Stimulated activated CD4-positive, alpha-beta T cell treated with anti-CD3 and anti-CD28 coated beads, Interleukin-4, amount 100 ng/mL, for 48 hours (primary cell): ENCODE results near the gene OSTM1.
"Not testable (repeated sequence)": the region's sequence is repeated elsewhere in the genome, so short reads cannot be mapped to it uniquely, and the experiment has no call there.

Experiments
- DNase-seq, 2 donors: peaks; one replicate each; pipeline ENCODE4 v3.0.0-alpha.2; 2020; ENCODE audit warnings: low read depth in 2 of 2

Gene OSTM1

GRCh38 chr6:108020472-108021116 is 53.9 kb downstream of the OSTM1 start:
- DNase-seq = no peak

DNA sequence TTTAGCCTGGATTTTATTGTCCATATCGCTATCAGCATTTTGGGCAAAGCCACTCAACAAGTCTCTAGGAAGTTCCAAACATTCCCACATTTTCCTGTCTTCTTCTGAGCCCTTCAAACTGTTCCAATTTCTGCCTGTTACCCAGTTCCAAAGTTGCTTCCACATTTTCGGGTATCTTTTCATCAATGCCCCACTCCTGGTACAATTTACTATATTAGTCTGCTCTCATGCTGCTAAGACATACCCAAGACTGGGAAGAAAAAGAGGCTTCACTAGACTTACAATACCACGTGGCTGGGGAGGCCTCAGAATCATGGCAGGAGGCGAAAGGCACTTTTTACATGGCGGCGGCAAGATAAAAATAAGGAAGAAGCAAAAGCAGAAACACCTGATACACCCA is 58.3 kb downstream of the OSTM1 start:
- DNase-seq = not testable (repeated sequence)

DNA sequence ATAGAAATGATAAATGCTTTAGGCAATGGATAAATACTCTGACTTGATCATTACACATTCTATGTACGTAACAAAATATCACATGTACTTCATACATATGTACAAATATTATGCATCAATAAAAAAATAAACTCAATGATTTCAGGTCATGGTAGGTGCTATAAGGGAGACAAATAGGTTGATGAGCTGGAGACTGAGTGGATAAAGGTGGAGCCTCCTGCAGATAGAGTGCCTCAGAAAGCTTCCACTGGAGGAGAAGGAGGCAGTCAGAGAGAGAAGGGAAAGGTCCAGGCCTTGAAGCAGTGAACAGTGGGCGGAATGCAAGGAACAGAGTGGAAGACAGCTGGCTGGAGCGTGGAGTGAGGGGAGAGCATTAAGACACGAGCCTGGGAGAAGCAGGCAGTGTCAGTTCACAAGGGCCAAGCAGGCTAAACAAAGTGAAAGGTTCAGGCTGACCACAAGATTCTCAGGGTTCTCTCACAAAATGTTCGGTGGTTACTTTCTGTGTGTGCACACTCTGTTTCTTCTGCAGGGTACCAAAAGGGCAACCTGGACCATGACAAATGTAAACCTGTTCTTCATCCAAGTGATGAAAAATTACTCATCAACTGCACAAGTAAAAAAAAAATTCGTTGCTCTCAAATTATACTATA is 60.6 kb downstream of the OSTM1 start:
- no peak for DNase-seq

GRCh38 chr6:108009894-108010293 is 64.6 kb downstream of the OSTM1 start:
- no peak for DNase-seq

DNA sequence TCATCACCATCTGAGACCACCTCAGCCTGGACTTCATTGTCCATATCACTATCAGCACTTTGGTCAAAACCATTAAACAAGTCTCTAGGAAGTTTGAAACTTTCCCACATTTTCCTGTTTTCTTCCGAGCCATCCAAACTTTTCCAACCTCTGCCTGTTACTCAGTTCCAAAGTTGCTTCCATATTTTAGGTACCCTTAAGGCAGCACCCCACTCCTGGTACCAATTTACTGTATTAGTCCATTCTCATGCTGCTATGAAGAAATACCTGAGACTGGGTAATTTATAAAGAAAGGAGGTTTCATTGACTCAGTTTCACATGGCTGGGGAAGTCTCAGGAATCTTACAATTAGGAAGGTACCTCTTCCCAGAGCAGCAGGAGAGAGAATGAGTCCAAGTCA is 65.3 kb downstream of the OSTM1 start:
- not testable (repeated sequence) for DNase-seq

GRCh38 chr6:108008363-108008762 is 66.2 kb downstream of the OSTM1 start:
- no peak for DNase-seq

GRCh38 chr6:108005961-108006360 is 68.6 kb downstream of the OSTM1 start:
- no peak for DNase-seq

- DNase-seq = no peak
Observed at GRCh38 chr6:108004861-108005260, 69.7 kb downstream of the OSTM1 start.

GRCh38 chr6:108002365-108003221 is 71.9 kb downstream of the OSTM1 start:
- no peak for DNase-seq

DNA sequence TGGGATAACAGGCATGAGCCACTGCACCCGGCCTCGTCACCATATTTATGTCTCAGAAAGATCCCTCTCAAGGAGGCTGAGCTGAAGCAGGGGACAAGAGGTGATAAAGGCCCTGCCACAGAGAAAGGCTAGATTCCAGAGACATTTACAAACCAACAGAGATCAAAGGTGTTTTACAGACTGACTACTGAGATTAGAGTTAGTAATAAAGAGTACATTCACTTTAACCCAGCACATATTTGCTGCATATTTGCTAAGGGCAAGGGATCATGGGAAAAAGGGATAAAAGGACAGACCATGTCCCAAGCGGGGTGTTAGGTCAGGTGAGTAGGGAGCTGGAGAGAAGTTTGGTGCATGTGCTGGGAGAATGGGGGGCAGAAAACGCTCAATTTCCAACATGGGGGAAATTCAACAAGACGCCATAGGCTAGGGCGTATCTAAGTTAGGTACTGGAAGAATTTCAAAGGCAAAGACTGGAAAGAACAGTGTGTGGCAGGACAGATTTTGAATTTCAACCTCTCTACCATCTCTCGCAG is 72.8 kb downstream of the OSTM1 start:
- no peak for DNase-seq

DNA sequence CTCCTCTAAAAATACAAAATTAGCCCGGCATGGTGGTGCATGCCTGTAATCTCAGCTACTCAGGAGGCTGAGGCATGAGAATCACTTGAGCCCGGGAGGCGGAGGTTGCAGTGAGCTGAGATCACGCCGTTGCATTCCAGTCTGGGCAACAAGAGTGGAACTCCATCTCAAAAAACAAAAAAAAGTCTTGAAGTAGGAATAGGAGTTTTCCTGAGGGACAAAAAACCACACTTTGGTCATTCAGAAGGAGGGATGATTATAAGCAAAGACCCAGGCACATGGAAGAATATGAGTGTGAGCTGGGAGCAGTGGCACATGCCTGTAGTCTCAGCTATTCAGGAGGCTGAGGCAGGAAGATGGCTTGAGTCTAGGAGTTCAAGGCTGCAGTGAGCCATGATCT is 74.3 kb downstream of the OSTM1 start:
- not testable (repeated sequence) for DNase-seq

GRCh38 chr6:107999341-107999740 is 75.2 kb downstream of the OSTM1 start:
- DNase-seq = no peak

- no peak for DNase-seq
Observed at GRCh38 chr6:107991772-107992550, 82.6 kb downstream of the OSTM1 start.
